GM18499 (cell line): ENCODE results near the gene SPPL2B.
"Not testable (repeated sequence)": the region's sequence is repeated elsewhere in the genome, so short reads cannot be mapped to it uniquely, and the experiment has no call there.

Experiments
- ATAC-seq: cut with Tn5 transposase; IDR thresholded peaks from one replicate; pipeline ENCODE4 v1.9.1; 2021; ENCODE audit warnings: moderate number of reproducible peaks; ENCODE audit not compliant: insufficient read depth, unreplicated experiment

Gene SPPL2B

GRCh38 chr19:2334986-2335846 lies 6.7 kb downstream of the SPPL2B start:
- ATAC-seq: no peak

DNA sequence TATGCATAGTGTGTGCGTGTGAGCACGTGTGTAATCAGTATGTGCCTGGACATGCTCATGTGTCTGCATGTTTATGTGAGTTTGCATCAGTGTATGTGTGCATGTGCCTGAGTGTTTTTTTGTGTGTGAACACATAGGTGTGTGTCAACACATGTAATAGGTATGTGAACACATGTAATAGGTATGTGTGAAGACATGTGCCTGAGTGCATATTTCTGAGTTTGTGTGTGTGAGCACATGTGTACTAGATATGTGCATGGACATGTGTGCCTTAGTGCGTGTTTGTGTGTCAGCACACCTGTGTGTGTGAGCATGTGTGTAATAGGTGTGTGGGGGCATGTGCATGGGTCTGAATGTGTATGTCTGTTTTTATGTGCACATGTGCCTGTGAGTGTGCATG lies 7.4 kb downstream of the SPPL2B start:
- ATAC-seq: no peak

DNA sequence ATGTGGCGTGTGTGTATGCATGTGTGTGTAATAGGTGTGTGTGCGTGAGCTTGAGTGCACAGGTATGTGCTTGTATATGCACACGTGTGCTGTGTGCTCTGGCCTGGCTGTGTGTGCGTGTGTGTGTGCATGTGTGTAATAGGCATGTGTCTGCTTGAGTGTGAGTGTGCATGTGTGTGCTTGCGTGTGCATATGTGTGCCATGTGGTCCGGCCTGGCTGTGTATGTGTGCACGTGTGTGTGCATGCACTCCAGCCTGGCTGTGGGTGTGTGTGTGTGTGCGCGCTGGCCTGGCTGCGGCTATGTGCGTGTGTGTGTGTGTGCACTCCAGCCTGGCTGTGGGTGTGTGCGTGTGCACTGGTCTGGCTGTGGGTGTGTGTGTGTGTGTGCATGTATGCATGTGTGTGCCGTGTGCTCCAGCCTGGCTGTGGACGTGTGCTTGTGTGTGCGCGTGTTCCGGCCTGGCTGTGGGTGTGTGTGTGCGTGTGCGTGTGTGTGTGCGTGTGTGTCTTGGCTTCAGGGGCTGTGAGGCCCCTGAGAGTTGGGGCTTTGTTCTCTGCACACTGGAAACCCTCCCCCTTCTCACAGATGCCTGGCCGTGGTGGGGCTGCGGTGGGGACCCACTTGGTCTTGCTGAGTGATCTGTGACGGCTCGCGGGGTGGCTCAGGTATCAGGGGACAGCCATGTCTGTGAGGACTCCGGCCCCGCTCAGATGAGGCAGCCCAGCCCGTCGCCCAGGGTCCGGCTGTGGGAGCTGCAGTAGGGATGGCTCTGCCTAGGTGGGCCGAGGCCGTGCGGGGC lies 8.2 kb downstream of the SPPL2B start:
- no peak for ATAC-seq

- ATAC-seq: no peak
Measured at GRCh38 chr19:2337329-2337707, 8.8 kb downstream of the SPPL2B start.

DNA sequence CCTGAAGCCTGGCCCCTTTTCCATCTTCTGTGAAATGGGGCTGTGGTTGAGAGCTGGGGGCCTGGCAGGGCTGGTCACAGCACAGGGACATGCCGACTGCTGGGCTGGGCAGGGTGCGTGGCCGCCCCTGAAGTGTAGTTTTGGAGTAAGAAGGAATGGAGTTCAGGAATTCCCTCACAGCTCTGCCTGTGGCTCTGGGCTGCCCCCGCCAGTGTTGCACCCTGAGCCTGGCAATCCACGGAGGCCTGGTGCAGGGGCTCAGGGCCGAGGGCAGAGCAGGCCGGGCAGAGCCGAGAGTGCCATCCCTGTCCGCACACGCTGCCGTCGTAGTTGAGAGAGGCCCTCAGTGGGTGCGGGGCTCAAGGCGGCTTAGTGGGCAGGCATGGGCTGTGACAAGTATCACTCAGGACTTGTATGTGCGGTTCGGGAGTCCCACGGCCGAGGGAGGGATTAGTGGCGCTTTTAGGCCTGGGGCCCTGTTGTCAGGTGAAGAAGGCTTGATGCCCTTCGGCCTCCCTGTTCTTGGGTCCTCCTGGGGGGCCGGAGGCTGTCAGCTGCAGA lies 9.7 kb downstream of the SPPL2B start:
- ATAC-seq: no peak

DNA sequence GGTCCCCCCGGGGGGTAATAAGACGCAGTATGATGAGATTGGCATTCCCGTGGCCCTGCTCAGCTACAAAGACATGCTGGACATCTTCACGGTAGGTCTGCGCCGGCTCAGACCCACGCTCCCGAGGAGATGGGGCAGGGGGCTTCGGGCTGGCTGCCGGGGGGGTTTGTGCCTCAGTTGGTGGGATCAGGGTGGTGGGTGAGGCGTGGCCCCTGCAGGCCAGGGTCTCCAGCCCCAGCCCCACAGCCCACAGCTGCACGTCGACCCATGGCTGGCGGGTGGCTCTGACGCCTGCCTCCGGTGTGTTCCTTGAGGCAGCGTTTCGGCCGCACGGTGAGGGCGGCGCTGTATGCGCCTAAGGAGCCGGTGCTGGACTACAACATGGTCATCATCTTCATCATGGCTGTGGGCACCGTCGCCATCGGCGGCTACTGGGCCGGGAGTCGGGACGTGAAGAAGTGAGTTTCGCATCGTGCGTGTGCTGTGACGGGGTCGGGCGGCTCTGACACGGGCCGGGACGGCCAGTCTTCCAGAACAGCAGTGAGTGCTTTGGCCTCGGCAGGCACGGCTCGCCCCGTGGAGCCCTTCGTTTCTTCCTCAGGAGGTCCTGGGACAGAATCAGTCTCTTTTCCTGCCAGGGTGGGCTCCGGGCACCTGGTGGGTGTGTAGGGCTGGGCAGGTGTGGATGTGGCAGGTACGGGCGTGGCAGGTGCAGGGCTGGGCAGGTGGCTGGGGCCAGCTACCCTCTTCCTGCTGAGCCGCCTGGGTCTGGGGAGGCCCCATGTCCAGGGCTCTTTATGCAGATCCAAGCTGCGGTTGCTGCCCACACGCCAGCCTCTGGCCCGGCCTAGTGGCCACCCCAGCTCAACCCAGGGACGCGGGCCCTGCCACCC lies 10.5 kb downstream of the SPPL2B start:
- no peak for ATAC-seq

- ATAC-seq: no peak
Measured at GRCh38 chr19:2339644-2340310, 11.3 kb downstream of the SPPL2B start.

- no peak for ATAC-seq
Measured at GRCh38 chr19:2340496-2341243, 12.2 kb downstream of the SPPL2B start.

GRCh38 chr19:2341244-2341751 lies 12.8 kb downstream of the SPPL2B start:
- no peak for ATAC-seq

DNA sequence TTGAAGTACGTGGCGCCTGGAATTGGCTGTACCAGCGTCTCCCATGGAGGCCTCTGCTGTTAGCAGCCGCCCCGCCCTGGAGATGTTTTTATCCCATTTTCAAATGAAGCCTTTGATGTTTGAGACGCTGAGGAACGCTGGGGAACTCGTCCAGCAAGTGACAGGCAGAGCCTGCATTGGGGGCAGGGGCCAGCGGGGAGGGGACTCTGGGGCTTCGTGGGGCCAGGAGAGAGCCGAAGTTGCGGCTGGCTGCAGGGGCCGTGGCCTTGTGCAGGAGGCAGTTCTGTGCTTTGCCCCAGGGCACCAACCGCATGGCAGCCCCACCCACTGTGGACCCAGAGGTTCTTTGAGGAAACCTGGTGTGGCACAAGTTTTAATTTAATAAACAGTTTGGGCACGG lies 13.5 kb downstream of the SPPL2B start:
- ATAC-seq: no peak

DNA sequence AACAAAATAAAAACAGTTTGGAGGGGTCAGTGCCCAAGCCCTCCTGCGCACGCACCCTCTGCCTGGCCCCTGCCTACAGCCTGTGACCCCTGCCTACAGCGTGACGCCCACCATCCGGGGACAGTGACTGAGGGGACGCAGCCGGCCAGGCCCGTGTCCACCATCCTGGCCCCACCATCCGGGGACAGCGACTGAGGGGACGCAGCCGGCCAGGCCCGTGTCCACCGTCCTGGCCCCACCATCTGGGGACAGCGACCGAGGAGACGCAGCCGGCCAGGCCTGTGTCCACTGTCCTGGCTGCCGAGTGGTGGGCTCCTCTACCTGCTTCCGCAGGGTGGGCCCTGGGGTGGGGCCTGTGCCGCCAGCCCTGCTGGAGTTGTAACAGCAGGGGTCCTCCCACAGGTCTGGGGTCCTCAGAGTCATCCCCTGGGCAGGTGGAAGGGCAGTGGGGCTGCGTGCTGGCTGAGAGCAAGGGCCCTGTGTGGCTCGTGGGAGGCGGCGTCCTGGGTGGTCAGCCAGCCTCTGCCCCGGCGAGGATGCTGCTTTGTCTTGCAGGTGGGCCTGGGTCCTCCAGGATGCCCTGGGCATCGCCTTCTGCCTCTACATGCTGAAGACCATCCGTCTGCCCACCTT lies 14.3 kb downstream of the SPPL2B start:
- no peak for ATAC-seq

DNA sequence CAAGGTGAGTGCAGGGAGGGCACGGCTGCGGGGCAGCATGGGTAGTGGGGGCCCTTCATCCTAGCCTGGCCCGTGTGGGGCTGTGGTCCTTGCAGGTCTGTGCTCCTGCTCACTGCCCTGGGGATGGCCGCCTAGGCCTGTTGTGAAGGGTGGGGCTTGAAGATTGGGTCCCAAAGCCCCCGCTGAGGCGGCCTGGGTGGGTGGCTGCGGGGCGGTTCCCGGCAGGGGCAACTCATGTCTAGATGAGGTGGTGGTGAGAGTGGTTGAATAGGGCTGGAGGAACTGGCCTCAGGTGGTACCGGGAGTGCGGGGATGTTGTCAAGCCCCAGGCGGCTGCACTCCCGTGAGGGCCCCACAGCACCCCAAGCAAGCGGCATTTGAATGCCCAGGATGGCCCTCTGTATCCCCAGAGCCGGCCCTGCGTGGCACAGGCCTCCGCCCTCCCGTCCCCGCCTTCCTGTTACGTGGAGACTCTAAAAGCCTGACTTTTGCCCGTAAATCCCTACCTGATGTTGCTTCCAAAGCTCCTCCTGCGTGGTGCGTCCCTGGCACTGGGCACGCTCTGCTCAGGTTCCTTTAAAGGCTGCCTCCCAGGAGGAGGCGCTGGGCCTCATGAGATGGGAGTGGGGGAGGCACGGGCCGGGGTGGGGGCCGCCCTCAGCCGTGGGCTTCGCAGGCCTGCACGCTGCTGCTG lies 15.0 kb downstream of the SPPL2B start:
- ATAC-seq: no peak

- no peak for ATAC-seq
Measured at GRCh38 chr19:2344381-2344870, 15.9 kb downstream of the SPPL2B start.

- no peak for ATAC-seq
Measured at GRCh38 chr19:2345076-2345475, 16.6 kb downstream of the SPPL2B start.

DNA sequence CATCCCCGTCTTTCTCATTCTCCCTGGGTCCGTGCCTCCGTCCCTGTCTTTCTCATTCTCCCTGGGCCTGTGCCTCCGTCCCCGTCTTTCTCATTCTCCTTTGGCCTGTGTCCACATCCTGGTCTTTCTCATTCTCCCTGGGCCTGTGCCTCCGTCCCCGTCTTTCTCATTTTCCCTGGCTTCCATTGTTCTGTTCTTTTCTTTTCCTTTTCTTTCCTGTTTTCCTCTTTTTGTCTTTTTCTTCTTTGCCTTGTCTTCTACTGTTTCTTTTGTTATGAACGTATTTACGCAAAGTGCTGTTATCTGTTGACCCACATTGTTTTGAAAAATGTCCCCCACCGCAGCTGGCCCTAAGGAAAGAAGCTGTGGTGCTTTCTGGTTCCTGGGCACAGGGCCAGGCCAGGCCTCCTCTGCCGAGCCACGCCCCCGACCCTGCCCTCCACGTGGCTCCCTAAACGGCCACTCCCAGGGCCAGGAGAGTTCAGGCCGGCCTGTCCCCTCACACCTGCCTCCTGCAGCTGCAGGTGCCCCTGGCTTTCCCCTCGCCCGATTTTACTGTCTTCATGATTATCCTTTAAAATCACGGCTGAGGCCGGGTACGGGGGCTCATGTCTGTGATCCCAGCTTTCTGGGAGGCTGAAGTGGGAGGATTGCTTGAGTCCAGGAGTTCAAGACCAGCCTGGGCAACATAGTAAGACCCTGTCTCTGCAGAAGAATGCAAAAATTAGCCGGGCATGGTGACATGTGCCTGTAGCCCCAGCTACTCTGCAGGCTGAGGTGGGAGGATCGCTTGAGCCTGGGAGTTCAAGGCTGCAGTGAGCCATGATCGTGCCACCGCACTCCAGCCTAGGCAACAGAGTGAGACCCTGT lies 17.5 kb downstream of the SPPL2B start:
- ATAC-seq: no peak

DNA sequence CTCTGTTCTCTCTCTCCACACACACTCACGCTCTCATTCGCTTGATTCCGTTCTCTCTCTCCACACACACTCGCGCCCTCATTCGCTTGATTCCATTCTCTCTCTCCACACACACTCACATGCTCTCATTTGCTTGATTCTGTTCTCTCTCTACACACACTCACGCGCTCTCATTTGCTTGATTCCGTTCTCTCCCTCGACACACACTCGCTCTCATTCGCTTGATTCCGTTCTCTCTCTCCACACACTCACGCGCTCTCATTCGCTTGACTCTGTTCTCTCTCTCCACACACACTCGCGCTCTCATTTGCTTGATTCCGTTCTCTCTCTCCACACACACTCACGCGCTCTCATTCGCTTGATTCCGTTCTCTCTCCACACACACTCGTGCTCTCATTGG lies 21.3 kb downstream of the SPPL2B start:
- not testable (repeated sequence) for ATAC-seq

DNA sequence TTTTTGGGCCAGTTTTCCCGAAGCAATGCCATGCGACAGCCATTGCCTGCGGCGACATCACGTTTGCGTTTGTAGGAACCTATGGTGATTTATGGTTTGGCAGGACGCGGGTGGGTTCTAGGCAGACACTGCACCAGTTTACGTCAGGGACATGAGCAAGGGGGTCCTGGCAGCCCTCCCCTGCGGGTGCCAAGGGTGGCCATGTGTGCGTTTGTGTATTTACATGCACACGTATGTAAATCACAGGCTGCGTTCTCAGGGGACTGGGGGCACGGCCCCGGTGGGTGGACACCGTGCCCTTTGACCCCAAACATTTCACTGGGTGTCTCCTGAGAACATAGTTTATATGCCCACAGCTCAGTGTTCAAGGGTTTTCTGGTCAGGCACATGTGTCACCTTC lies 22.2 kb downstream of the SPPL2B start:
- ATAC-seq: no peak
